CD4-positive, alpha-beta memory T cell (primary cell): ENCODE results near the gene ATXN1. TPM values are rescaled to one million over a fixed set of nuclear protein-coding genes. Genes with fewer than 3 reads are reported as not detected.

Source experiments
- CTCF ChIA-PET: fragments of 350-600 bp; sonication (Branson Sonifier 250); formaldehyde crosslinking; loops from one replicate; lab custom pipeline; 2021; ENCODE audit warnings: inconsistent platforms; ENCODE audit not compliant: partially characterized antibody; lab: Charles Lee
- POLR2A ChIA-PET: fragments of 350-600 bp; sonication (Branson Sonifier 250); formaldehyde crosslinking; loops from one replicate; lab custom pipeline; 2021; ENCODE audit not compliant: partially characterized antibody; lab: Charles Lee
- DNase-seq, 5 donors: peaks; one replicate each; pipeline versions ENCODE4 v3.0.0 to v3.0.0-alpha.2; 2020 to 2022; ENCODE audit warnings: mixed read lengths in 1 of 5
- H3K27ac ChIP-seq: one replicate; pipeline ENCODE4 v1.7.0; 2013; ENCODE audit warnings: low read depth, low read length
- H3K27me3 ChIP-seq: 2 replicates; pipeline ENCODE4 v1.7.0; 2013; ENCODE audit warnings: mild to moderate bottlenecking, low read length, moderate library complexity; ENCODE audit not compliant: insufficient read depth
- H3K36me3 ChIP-seq: 2 replicates; pipeline ENCODE4 v1.7.0; 2013; ENCODE audit warnings: mild to moderate bottlenecking, low read length, moderate library complexity; ENCODE audit not compliant: insufficient read depth
- H3K4me1 ChIP-seq: 2 replicates; pipeline ENCODE4 v1.7.0; 2013; ENCODE audit warnings: mild to moderate bottlenecking, low read length, moderate library complexity; ENCODE audit not compliant: insufficient read depth
- H3K4me3 ChIP-seq, 2 donors: one replicate each; pipeline ENCODE4 v1.7.0; 2013; ENCODE audit warnings: low read length in 2 of 2, mild to moderate bottlenecking in 1 of 2
- H3K9me3 ChIP-seq, 2 donors: one replicate each; pipeline ENCODE4 v1.7.0; 2013; ENCODE audit warnings: low read length in 2 of 2, control low read depth in 1 of 2; ENCODE audit not compliant: control insufficient read depth in 1 of 2
- H3K27ac Mint-ChIP-seq, 7 donors: one replicate each; pipeline ENCODE4 v1.8.0; 2020 to 2021; ENCODE audit warnings: mixed read lengths in 7 of 7, mild to moderate bottlenecking in 6 of 7, inconsistent platforms in 3 of 7, moderate library complexity in 3 of 7
- H3K27me3 Mint-ChIP-seq, 2 donors: one replicate each; pipeline ENCODE4 v1.8.0; 2020 to 2021; ENCODE audit warnings: mixed read lengths in 2 of 2
- H3K36me3 Mint-ChIP-seq, 2 donors: one replicate each; pipeline ENCODE4 v1.8.0; 2020 to 2021; ENCODE audit warnings: mixed read lengths in 2 of 2, inconsistent platforms in 1 of 2, mild to moderate bottlenecking in 1 of 2
- H3K4me1 Mint-ChIP-seq, 4 donors: one replicate each; pipeline ENCODE4 v1.8.0; 2020 to 2021; ENCODE audit warnings: mixed read lengths in 4 of 4, mild to moderate bottlenecking in 1 of 4
- H3K4me3 Mint-ChIP-seq, 8 donors: one replicate each; pipeline ENCODE4 v1.8.0; 2020 to 2021; ENCODE audit warnings: mixed read lengths in 8 of 8, mild to moderate bottlenecking in 7 of 8, moderate library complexity in 6 of 8, inconsistent platforms in 3 of 8
- H3K9me3 Mint-ChIP-seq, 8 donors: one replicate each; pipeline ENCODE4 v1.8.0; 2020 to 2021; ENCODE audit warnings: mixed read lengths in 8 of 8, mild to moderate bottlenecking in 5 of 8, inconsistent platforms in 3 of 8, moderate library complexity in 1 of 8
- intact Hi-C: fragments of 100-400 bp; cut with micrococcal nuclease; formaldehyde crosslinking; loops from one replicate; pipeline ENCODE4 v1.15.1; 2023
- polyA plus RNA-seq, 2 donors: library from polyadenylated mRNA; unstranded; fragments of 300-500 nt; fragmentation: Illumina TruSeq; gene quantifications; one replicate each; pipeline ENCODE4 v1.2.3, GENCODE V29; 2021
- total RNA-seq, 2 experiments: library from RNA; stranded (reverse); gene quantifications; one replicate each; pipeline ENCODE4 v1.2.3, GENCODE V29; 2021

The ATXN1 gene
- total and polyA plus RNA-seq, 4 experiments from 2014 or later: 10.5 to 97.4 (median 56.9) TPM

GRCh38 chr6:16508959-16509358, 252.3 kb downstream of the ATXN1 start:
- no peaks in the 10 kb centered on the region for H3K27me3 ChIP-seq
- H3K4me1 ChIP-seq: peaks cover 47% of the 10 kb centered on the region
- H3K27ac Mint-ChIP-seq: no peak overlapping the region
- ChIA-PET POLR2A (interaction anchor here (0.8 to 4.9 kb wide), 2 partner anchors 189 to 254 kb away, joined by 3 to 44 read pairs; partner anchors contain the start of gene ATXN1), CTCF (interaction anchor here (1.3 to 7.9 kb wide), 4 partner anchors 8 to 255 kb away, joined by 4 to 81 read pairs (median 14); no protein-coding TSS in a partner anchor)
- H3K27ac ChIP-seq: no peak overlapping the region
- peaks cover 41 to 65% (median 52%) of the 10 kb centered on the region in 4 donors for H3K4me1 Mint-ChIP-seq
- no peak for DNase-seq
- no peaks in the 10 kb centered on the region for H3K27me3 Mint-ChIP-seq
- intact Hi-C loops: no loop called here
- no peaks in the 10 kb centered on the region for H3K36me3 ChIP-seq
- no peaks in the 10 kb centered on the region for H3K9me3 Mint-ChIP-seq
- H3K36me3 Mint-ChIP-seq: peaks cover 0 to 3% of the 10 kb centered on the region in 2 donors
- no peaks in the 10 kb centered on the region for H3K9me3 ChIP-seq
- no peak overlapping the region for H3K4me3 ChIP-seq
- H3K4me3 Mint-ChIP-seq: no peak overlapping the region

GRCh38 chr6:16505711-16506357, 255.4 kb downstream of the ATXN1 start:
- no peaks in the 10 kb centered on the region for H3K9me3 ChIP-seq
- CTCF ChIA-PET: interaction anchor here (2.1 to 3.3 kb wide), 3 partner anchors 8 to 257 kb away, joined by 7 to 22 read pairs (median 8); no protein-coding TSS in a partner anchor
- no peak overlapping the region for H3K4me3 Mint-ChIP-seq
- H3K4me1 ChIP-seq: peaks cover 24% of the 10 kb centered on the region
- no peak for DNase-seq
- no peak overlapping the region for H3K4me3 ChIP-seq
- H3K4me1 Mint-ChIP-seq: peaks cover 23 to 43% (median 33%) of the 10 kb centered on the region in 4 donors
- no peaks in the 10 kb centered on the region for H3K36me3 ChIP-seq
- H3K27ac Mint-ChIP-seq: peak overlapping the region in 3 of 7 donors; percentile 6 to 41 (median 11)
- peaks cover 0 to 4% of the 10 kb centered on the region in 2 donors for H3K36me3 Mint-ChIP-seq
- H3K27ac ChIP-seq: no peak overlapping the region
- intact Hi-C loops: no loop called here
- peaks cover 0 to 2% (median 0%) of the 10 kb centered on the region in 8 donors for H3K9me3 Mint-ChIP-seq
- no peaks in the 10 kb centered on the region for H3K27me3 Mint-ChIP-seq
- POLR2A ChIA-PET: interaction anchor here (1.0 kb wide), 1 partner anchor 66 kb away, joined by 3 read pairs; no protein-coding TSS in a partner anchor
- H3K27me3 ChIP-seq: no peaks in the 10 kb centered on the region

GRCh38 chr6:16504609-16505008, 256.7 kb downstream of the ATXN1 start:
- intact Hi-C loops: no loop called here
- no peaks in the 10 kb centered on the region for H3K9me3 ChIP-seq
- H3K36me3 Mint-ChIP-seq: peaks cover 4 to 7% of the 10 kb centered on the region in 2 donors
- ChIA-PET POLR2A (interaction anchor here (0.7 to 1.5 kb wide), 5 partner anchors 9 to 216 kb away, joined by 3 to 4 read pairs (median 3); no protein-coding TSS in a partner anchor), CTCF (interaction anchor here (0.8 to 3.3 kb wide), 7 partner anchors 8 to 264 kb away, joined by 3 to 22 read pairs (median 5); no protein-coding TSS in a partner anchor)
- DNase-seq: no peak
- H3K36me3 ChIP-seq: no peaks in the 10 kb centered on the region
- H3K27ac Mint-ChIP-seq: peak overlapping the region in 2 of 7 donors; percentile 35 to 78
- H3K4me1 ChIP-seq: peaks cover 22% of the 10 kb centered on the region
- no peak overlapping the region for H3K4me3 ChIP-seq
- H3K27me3 ChIP-seq: no peaks in the 10 kb centered on the region
- H3K4me1 Mint-ChIP-seq: peaks cover 22 to 36% (median 31%) of the 10 kb centered on the region in 4 donors
- no peak overlapping the region for H3K27ac ChIP-seq
- peaks cover 0 to 2% (median 0%) of the 10 kb centered on the region in 8 donors for H3K9me3 Mint-ChIP-seq
- no peaks in the 10 kb centered on the region for H3K27me3 Mint-ChIP-seq
- peak overlapping the region in 4 of 8 donors; percentile 7 to 59 (median 42) for H3K4me3 Mint-ChIP-seq

GRCh38 chr6:16503970-16504415, 257.3 kb downstream of the ATXN1 start:
- Mint-ChIP-seq H3K4me1 (peaks cover 22 to 36% (median 30%) of the 10 kb centered on the region in 4 donors), H3K9me3 (peaks cover 0 to 2% (median 0%) of the 10 kb centered on the region in 8 donors), H3K27me3 (no peaks in the 10 kb centered on the region), H3K4me3 (peak overlapping the region in 5 of 8 donors; percentile 31 to 65 (median 49)), H3K27ac (peak overlapping the region in 6 of 7 donors; percentile 3 to 77 (median 24)), H3K36me3 (peaks cover 5 to 10% of the 10 kb centered on the region in 2 donors)
- no peak overlapping the region for H3K27ac ChIP-seq
- H3K4me3 ChIP-seq: no peak overlapping the region
- CTCF ChIA-PET: interaction anchor here (0.8 to 3.3 kb wide), 6 partner anchors 8 to 265 kb away, joined by 3 to 22 read pairs (median 4); no protein-coding TSS in a partner anchor
- peak in 3 of 5 donors; percentile 18 to 32 (median 24) for DNase-seq
- intact Hi-C loops: no loop called here
- no peaks in the 10 kb centered on the region for H3K9me3 ChIP-seq
- H3K36me3 ChIP-seq: no peaks in the 10 kb centered on the region
- POLR2A ChIA-PET: interaction anchor here (0.7 to 1.5 kb wide), 3 partner anchors 10 to 217 kb away, joined by 3 to 4 read pairs (median 4); no protein-coding TSS in a partner anchor
- H3K27me3 ChIP-seq: no peaks in the 10 kb centered on the region
- peaks cover 22% of the 10 kb centered on the region for H3K4me1 ChIP-seq

GRCh38 chr6:16503241-16503775, 258.0 kb downstream of the ATXN1 start:
- ChIA-PET POLR2A (interaction anchor here (0.8 to 1.5 kb wide), 3 partner anchors 10 to 17 kb away, joined by 3 to 4 read pairs (median 4); no protein-coding TSS in a partner anchor), CTCF (interaction anchor here (2.2 to 3.3 kb wide), 2 partner anchors 9 to 10 kb away, joined by 5 to 22 read pairs; no protein-coding TSS in a partner anchor)
- Mint-ChIP-seq H3K4me1 (peaks cover 23 to 36% (median 30%) of the 10 kb centered on the region in 4 donors), H3K9me3 (peaks cover 0 to 2% (median 0%) of the 10 kb centered on the region in 8 donors), H3K27me3 (no peaks in the 10 kb centered on the region), H3K36me3 (peaks cover 7 to 12% of the 10 kb centered on the region in 2 donors), H3K4me3 (no peak overlapping the region), H3K27ac (peak overlapping the region in 1 of 7 donors; percentile 41)
- Histone ChIP-seq H3K27ac (no peak overlapping the region), H3K4me1 (peaks cover 22% of the 10 kb centered on the region), H3K27me3 (no peaks in the 10 kb centered on the region), H3K4me3 (no peak overlapping the region), H3K36me3 (no peaks in the 10 kb centered on the region), H3K9me3 (no peaks in the 10 kb centered on the region)
- intact Hi-C loops: no loop called here
- no peak for DNase-seq

GRCh38 chr6:16498957-16499356, 262.3 kb downstream of the ATXN1 start:
- CTCF ChIA-PET: interaction anchor here (1.1 kb wide), 1 partner anchor 12 kb away, joined by 4 read pairs; no protein-coding TSS in a partner anchor
- Histone ChIP-seq H3K27me3 (no peaks in the 10 kb centered on the region), H3K9me3 (no peaks in the 10 kb centered on the region), H3K27ac (no peak overlapping the region), H3K4me3 (no peak overlapping the region), H3K4me1 (peaks cover 29% of the 10 kb centered on the region), H3K36me3 (no peaks in the 10 kb centered on the region)
- Mint-ChIP-seq H3K4me1 (peaks cover 24 to 40% (median 34%) of the 10 kb centered on the region in 4 donors), H3K27ac (peak overlapping the region in 1 of 7 donors; percentile 31), H3K36me3 (peaks cover 10 to 22% of the 10 kb centered on the region in 2 donors), H3K4me3 (no peak overlapping the region), H3K9me3 (peaks cover 0 to 2% (median 0%) of the 10 kb centered on the region in 8 donors), H3K27me3 (no peaks in the 10 kb centered on the region)
- DNase-seq: no peak
- POLR2A ChIA-PET: no interaction called here
- intact Hi-C loops: no loop called here
